Measurements from ENCODE around the gene HNRNPA3.
"Not testable (repeated sequence)": the region's sequence is repeated elsewhere in the genome, so short reads cannot be mapped to it uniquely, and the experiment has no call there.

Gene HNRNPA3

GRCh38 chr2:177261116-177262060 is 48.8 kb downstream of the HNRNPA3 start:
- peak overlapping the region; percentile 98 for H3K27ac ChIP-seq (ENCODE audit: low read depth, low read length)
- H3K9ac ChIP-seq (ENCODE audit: low read length) = peak overlapping the region; percentile 90
- H3K4me1 ChIP-seq (ENCODE audit: insufficient read depth, low read length) = peaks cover 44% of the 10 kb centered on the region
- peak overlapping the region in 1 of 2 donors; percentile 89 for H3K4me3 ChIP-seq (ENCODE audit: low read depth in 1 of 2, low read length in 2 of 2)
- H3K36me3 ChIP-seq (ENCODE audit: insufficient read depth, low read length) = no peaks in the 10 kb centered on the region
- H3K27me3 ChIP-seq (ENCODE audit: control insufficient read depth in 1 of 2, insufficient read depth in 2 of 2, low read length in 2 of 2) = no peaks in the 10 kb centered on the region
- H3K9me3 ChIP-seq (ENCODE audit: low read length) = no peaks in the 10 kb centered on the region

- H3K4me3 ChIP-seq (ENCODE audit: low read depth in 1 of 2, low read length in 2 of 2) = peak overlapping the region in 1 of 2 donors; percentile 89
These were observed 49.5 kb downstream of the HNRNPA3 start for GRCh38 chr2:177262092-177262491.

GRCh38 chr2:177262958-177263450 is 50.4 kb downstream of the HNRNPA3 start:
- H3K27ac ChIP-seq (ENCODE audit: low read depth, low read length) = peak overlapping the region; percentile 98
- peak overlapping the region; percentile 89 to 98 for H3K4me3 ChIP-seq (ENCODE audit: low read depth in 1 of 2, low read length in 2 of 2)

More at GRCh38 chr2:177262092-177262491, 49.5 kb downstream of the HNRNPA3 start:
- Histone ChIP-seq H3K27ac (ENCODE audit: low read depth, low read length) (peak overlapping the region; percentile 98), H3K27me3 (ENCODE audit: control insufficient read depth in 1 of 2, insufficient read depth in 2 of 2, low read length in 2 of 2) (no peaks in the 10 kb centered on the region), H3K36me3 (ENCODE audit: insufficient read depth, low read length) (no peaks in the 10 kb centered on the region), H3K4me1 (ENCODE audit: insufficient read depth, low read length) (peaks cover 41% of the 10 kb centered on the region), H3K9ac (ENCODE audit: low read length) (peak overlapping the region; percentile 90), H3K9me3 (ENCODE audit: low read length) (no peaks in the 10 kb centered on the region)

GRCh38 chr2:177263451-177264208 is 51.0 kb downstream of the HNRNPA3 start:
- Histone ChIP-seq H3K36me3 (ENCODE audit: insufficient read depth, low read length) (no peaks in the 10 kb centered on the region), H3K9me3 (ENCODE audit: low read length) (no peaks in the 10 kb centered on the region), H3K27ac (ENCODE audit: low read depth, low read length) (peak overlapping the region; percentile 98), H3K4me3 (ENCODE audit: low read depth in 1 of 2, low read length in 2 of 2) (peak overlapping the region; percentile 89 to 98), H3K27me3 (ENCODE audit: control insufficient read depth in 1 of 2, insufficient read depth in 2 of 2, low read length in 2 of 2) (no peaks in the 10 kb centered on the region), H3K9ac (ENCODE audit: low read length) (peak overlapping the region; percentile 90), H3K4me1 (ENCODE audit: insufficient read depth, low read length) (peaks cover 29% of the 10 kb centered on the region)

More at GRCh38 chr2:177262958-177263450, 50.4 kb downstream of the HNRNPA3 start:
- no peaks in the 10 kb centered on the region for H3K36me3 ChIP-seq (ENCODE audit: insufficient read depth, low read length)
- H3K9me3 ChIP-seq (ENCODE audit: low read length) = no peaks in the 10 kb centered on the region
- H3K9ac ChIP-seq (ENCODE audit: low read length) = peak overlapping the region; percentile 90
- no peaks in the 10 kb centered on the region for H3K27me3 ChIP-seq (ENCODE audit: control insufficient read depth in 1 of 2, insufficient read depth in 2 of 2, low read length in 2 of 2)
- H3K4me1 ChIP-seq (ENCODE audit: insufficient read depth, low read length) = peaks cover 31% of the 10 kb centered on the region

GRCh38 chr2:177264209-177264692 is 51.7 kb downstream of the HNRNPA3 start:
- no peaks in the 10 kb centered on the region for H3K27me3 ChIP-seq (ENCODE audit: control insufficient read depth in 1 of 2, insufficient read depth in 2 of 2, low read length in 2 of 2)
- H3K4me3 ChIP-seq (ENCODE audit: low read depth in 1 of 2, low read length in 2 of 2) = peak overlapping the region; percentile 89 to 98
- no peaks in the 10 kb centered on the region for H3K9me3 ChIP-seq (ENCODE audit: low read length)
- H3K9ac ChIP-seq (ENCODE audit: low read length) = peak overlapping the region; percentile 90
- no peaks in the 10 kb centered on the region for H3K36me3 ChIP-seq (ENCODE audit: insufficient read depth, low read length)
- peak overlapping the region; percentile 98 for H3K27ac ChIP-seq (ENCODE audit: low read depth, low read length)
- peaks cover 29% of the 10 kb centered on the region for H3K4me1 ChIP-seq (ENCODE audit: insufficient read depth, low read length)

- H3K9me3 ChIP-seq (ENCODE audit: low read length) = no peaks in the 10 kb centered on the region
- H3K9ac ChIP-seq (ENCODE audit: low read length) = peak within 1 kb of the TSS; percentile 96
- H3K4me3 ChIP-seq (ENCODE audit: low read depth in 1 of 2, low read length in 2 of 2) = peak within 1 kb of the TSS; percentile 89 to 98
- no peaks in the 10 kb centered on the region for H3K36me3 ChIP-seq (ENCODE audit: insufficient read depth, low read length)
- no peaks in the 10 kb centered on the region for H3K27me3 ChIP-seq (ENCODE audit: control insufficient read depth in 1 of 2, insufficient read depth in 2 of 2, low read length in 2 of 2)
- H3K27ac ChIP-seq (ENCODE audit: low read depth, low read length) = peak within 1 kb of the TSS; percentile 98
- H3K4me1 ChIP-seq (ENCODE audit: insufficient read depth, low read length) = peaks cover 28% of the 10 kb centered on the region
These were observed 52.3 kb downstream of the HNRNPA3 start, which contains the start of gene NFE2L2 for GRCh38 chr2:177264693-177265587. Gene NFE2L2, minus strand, starts transcription at chr2:177264727. Its CDS starts 151 bp downstream, at chr2:177264576.

GRCh38 chr2:177265824-177266817 is 53.5 kb downstream of the HNRNPA3 start:
- H3K27ac ChIP-seq (ENCODE audit: low read depth, low read length) = peak overlapping the region; percentile 98
- H3K9ac ChIP-seq (ENCODE audit: low read length) = peak overlapping the region; percentile 96
- H3K4me3 ChIP-seq (ENCODE audit: low read depth in 1 of 2, low read length in 2 of 2) = peak overlapping the region in 1 of 2 donors; percentile 87
- H3K36me3 ChIP-seq (ENCODE audit: insufficient read depth, low read length) = no peaks in the 10 kb centered on the region
- peaks cover 16% of the 10 kb centered on the region for H3K4me1 ChIP-seq (ENCODE audit: insufficient read depth, low read length)
- H3K27me3 ChIP-seq (ENCODE audit: control insufficient read depth in 1 of 2, insufficient read depth in 2 of 2, low read length in 2 of 2) = no peaks in the 10 kb centered on the region
- H3K9me3 ChIP-seq (ENCODE audit: low read length) = no peaks in the 10 kb centered on the region

- H3K9me3 ChIP-seq (ENCODE audit: low read length); H3K27me3 ChIP-seq (ENCODE audit: control insufficient read depth in 1 of 2, insufficient read depth in 2 of 2, low read length in 2 of 2); H3K4me3 ChIP-seq (ENCODE audit: low read depth in 1 of 2, low read length in 2 of 2); H3K9ac ChIP-seq (ENCODE audit: low read length); H3K36me3 ChIP-seq (ENCODE audit: insufficient read depth, low read length); H3K27ac ChIP-seq (ENCODE audit: low read depth, low read length): not testable (repeated sequence)
- H3K4me1 ChIP-seq (ENCODE audit: insufficient read depth, low read length) = peaks cover 11% of the 10 kb centered on the region
These were observed 54.4 kb downstream of the HNRNPA3 start for GRCh38 chr2:177266955-177267354.

GRCh38 chr2:177268187-177268871 is 55.7 kb downstream of the HNRNPA3 start:
- Histone ChIP-seq H3K36me3 (ENCODE audit: insufficient read depth, low read length) (no peaks in the 10 kb centered on the region), H3K4me1 (ENCODE audit: insufficient read depth, low read length) (peaks cover 11% of the 10 kb centered on the region), H3K27ac (ENCODE audit: low read depth, low read length) (no peak overlapping the region), H3K9ac (ENCODE audit: low read length) (no peak overlapping the region), H3K4me3 (ENCODE audit: low read depth in 1 of 2, low read length in 2 of 2) (no peak overlapping the region), H3K9me3 (ENCODE audit: low read length) (no peaks in the 10 kb centered on the region), H3K27me3 (ENCODE audit: control insufficient read depth in 1 of 2, insufficient read depth in 2 of 2, low read length in 2 of 2) (no peaks in the 10 kb centered on the region)
